Gastrocnemius medialis (tissue), 4 donors: ENCODE data around the gene AFF1. TPM values are rescaled to one million over a fixed set of nuclear protein-coding genes. Genes with fewer than 3 reads are reported as not detected.

ENCODE experiments used
- ATAC-seq, 2 donors: fragments of 150-250 bp; one replicate each; pipeline ENCODE4 v1.9.1; 2016
- DNase-seq, 2 donors: peaks; one replicate each; pipeline ENCODE4 v3.0.0-alpha.2; 2019
- H3K27ac ChIP-seq, 4 donors: fragments of 200-600 bp; sonication (generic); 1 replicate in 1 of 4; 2 replicates in 3 of 4; pipeline ENCODE4 v1.5.1; 2016 to 2018; ENCODE audit warnings: mild to moderate bottlenecking in 2 of 4, moderate library complexity in 1 of 4
- H3K27me3 ChIP-seq, 3 donors: fragments of 200-600 bp; sonication (generic) in 2 of 3; 1 replicate in 1 of 3; 2 replicates in 2 of 3; pipeline versions ENCODE4 v1.5.1 to v1.6.0; 2016 to 2019; ENCODE audit warnings: mild to moderate bottlenecking in 1 of 3, moderate library complexity in 1 of 3
- H3K36me3 ChIP-seq, 2 donors: fragments of 200-600 bp; sonication (generic) in 1 of 2; one replicate each; pipeline ENCODE4 v1.5.1; 2017 to 2018
- H3K4me1 ChIP-seq, 2 donors: fragments of 200-600 bp; sonication (generic) in 1 of 2; one replicate each; pipeline ENCODE4 v1.5.1; 2016 to 2017; ENCODE audit warnings: mild to moderate bottlenecking in 2 of 2
- H3K4me3 ChIP-seq, 4 donors: fragments of 200-600 bp; sonication (generic) in 3 of 4; 1 replicate in 1 of 4; 2 replicates in 3 of 4; pipeline ENCODE4 v1.5.1; 2016 to 2019; ENCODE audit warnings: mild to moderate bottlenecking in 2 of 4
- H3K9me3 ChIP-seq, 3 donors: fragments of 200-600 bp; sonication (generic) in 2 of 3; 1 replicate in 1 of 3; 2 replicates in 2 of 3; pipeline ENCODE4 v1.5.1; 2016 to 2019
- POLR2A ChIP-seq, 2 donors: fragments of 450-650 bp; IDR thresholded peaks; one replicate each; pipeline ENCODE4 v1.6.1; 2017; ENCODE audit warnings: antibody characterized with exemption in 2 of 2, mild to moderate bottlenecking in 2 of 2, moderate library complexity in 2 of 2
- in situ Hi-C, 4 donors: fragments of 200-750 bp; cut with MboI; loops; one replicate each; pipeline versions ENCODE4 v1.15.0 to v1.8.0; 2017; ENCODE audit warnings: low sequenced_read_pairs in 4 of 4
- intact Hi-C: fragments of 100-400 bp; cut with DNase I; formaldehyde crosslinking; loops from one replicate; pipeline ENCODE4 v1.15.1; 2023; ENCODE audit warnings: low total_unique reads
- total RNA-seq, 4 donors: library from RNA; depleted of rRNA; stranded (reverse); fragments of >200 nt; gene quantifications; one replicate each; pipeline versions ENCODE4 v1.1.0 to v1.2.3, GENCODE V29; 2016
- TF ChIP-seq, protein P1 (sequence below), 5 experiments: fragments of 450-650 bp in 3 of 5; fragments of 200-600 bp in 2 of 5; sonication (generic) in 2 of 5; IDR thresholded peaks in 4 of 5; conservative IDR thresholded peaks in 1 of 5; 1 replicate in 4 of 5; 2 replicates in 1 of 5; pipeline ENCODE4 v1.5.1; 2016 to 2019; ENCODE audit warnings: antibody characterized with exemption in 5 of 5, mild to moderate bottlenecking in 3 of 5, moderate library complexity in 3 of 5

AFF1 gene
- total RNA-seq, 4 donors from 2014 or later: 142 to 265 (median 197) TPM

DNA sequence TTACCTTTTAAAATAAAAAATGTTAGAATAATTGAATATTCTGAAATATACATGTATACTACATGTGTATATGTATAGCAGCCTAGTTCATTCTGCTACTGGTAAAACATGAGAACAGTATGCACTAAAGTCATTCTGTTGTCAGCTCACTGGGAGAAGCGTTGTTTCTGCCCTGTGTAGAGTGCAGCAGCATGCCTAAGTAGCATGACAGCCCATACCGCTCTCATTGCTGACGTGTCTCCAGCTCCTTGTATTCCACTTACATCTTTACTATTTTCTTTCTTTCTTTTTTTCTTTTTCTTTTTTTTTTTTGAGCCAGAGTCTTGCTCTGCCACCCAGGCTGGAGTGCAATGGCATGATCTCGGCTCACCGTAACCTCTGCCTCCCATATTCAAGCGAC is 194.9 kb downstream of the AFF1 start:
- ATAC-seq (no peak), DNase-seq (no peak)
- no peak for TF ChIP-seq POLR2A (IDR thresholded peaks at IDR 0.05)
- TF ChIP-seq, protein P1, sequence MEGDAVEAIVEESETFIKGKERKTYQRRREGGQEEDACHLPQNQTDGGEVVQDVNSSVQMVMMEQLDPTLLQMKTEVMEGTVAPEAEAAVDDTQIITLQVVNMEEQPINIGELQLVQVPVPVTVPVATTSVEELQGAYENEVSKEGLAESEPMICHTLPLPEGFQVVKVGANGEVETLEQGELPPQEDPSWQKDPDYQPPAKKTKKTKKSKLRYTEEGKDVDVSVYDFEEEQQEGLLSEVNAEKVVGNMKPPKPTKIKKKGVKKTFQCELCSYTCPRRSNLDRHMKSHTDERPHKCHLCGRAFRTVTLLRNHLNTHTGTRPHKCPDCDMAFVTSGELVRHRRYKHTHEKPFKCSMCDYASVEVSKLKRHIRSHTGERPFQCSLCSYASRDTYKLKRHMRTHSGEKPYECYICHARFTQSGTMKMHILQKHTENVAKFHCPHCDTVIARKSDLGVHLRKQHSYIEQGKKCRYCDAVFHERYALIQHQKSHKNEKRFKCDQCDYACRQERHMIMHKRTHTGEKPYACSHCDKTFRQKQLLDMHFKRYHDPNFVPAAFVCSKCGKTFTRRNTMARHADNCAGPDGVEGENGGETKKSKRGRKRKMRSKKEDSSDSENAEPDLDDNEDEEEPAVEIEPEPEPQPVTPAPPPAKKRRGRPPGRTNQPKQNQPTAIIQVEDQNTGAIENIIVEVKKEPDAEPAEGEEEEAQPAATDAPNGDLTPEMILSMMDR (IDR thresholded peaks at IDR 0.05 in 4 of 5, conservative IDR thresholded peaks at IDR 0.05 in 1 of 5): no peak
- intact Hi-C loops (no loop called here), in situ Hi-C loops (loop anchor here in 1 of 4 donors (25.0 kb wide), 1 partner anchor 333 kb away; no protein-coding TSS in a partner anchor)
- Histone ChIP-seq H3K4me1 (peaks cover 9 to 11% of the 10 kb centered on the region in 2 donors), H3K36me3 (peaks cover 8 to 91% of the 10 kb centered on the region in 2 donors), H3K27me3 (no peaks in the 10 kb centered on the region), H3K27ac (no peak overlapping the region), H3K9me3 (no peaks in the 10 kb centered on the region), H3K4me3 (no peak overlapping the region)

- Histone ChIP-seq H3K27me3 (no peaks in the 10 kb centered on the region), H3K27ac (peak overlapping the region; percentile 18 to 49 (median 28)), H3K36me3 (peaks cover 8 to 91% of the 10 kb centered on the region in 2 donors), H3K9me3 (no peaks in the 10 kb centered on the region), H3K4me3 (no peak overlapping the region), H3K4me1 (peaks cover 9 to 11% of the 10 kb centered on the region in 2 donors)
- DNase-seq: no peak
- in situ Hi-C loops: loop anchor here in 1 of 4 donors (25.0 kb wide), 1 partner anchor 331 kb away; no protein-coding TSS in a partner anchor
- TF ChIP-seq, protein P1 (IDR thresholded peaks at IDR 0.05 in 4 of 5, conservative IDR thresholded peaks at IDR 0.05 in 1 of 5): no peak
- no peak for TF ChIP-seq POLR2A (IDR thresholded peaks at IDR 0.05)
- ATAC-seq: no peak
- intact Hi-C loops: no loop called here
Observed at GRCh38 chr4:87130985-87131703, 196.3 kb downstream of the AFF1 start.

GRCh38 chr4:87132035-87132434 is 197.2 kb downstream of the AFF1 start:
- Histone ChIP-seq H3K36me3 (peaks cover 8 to 91% of the 10 kb centered on the region in 2 donors), H3K27me3 (no peaks in the 10 kb centered on the region), H3K4me3 (no peak overlapping the region), H3K4me1 (peaks cover 9 to 11% of the 10 kb centered on the region in 2 donors), H3K27ac (no peak overlapping the region), H3K9me3 (no peaks in the 10 kb centered on the region)
- no peak for DNase-seq
- intact Hi-C loops (no loop called here), in situ Hi-C loops (loop anchor here in 1 of 4 donors (25.0 kb wide), 1 partner anchor 330 kb away; no protein-coding TSS in a partner anchor)
- TF ChIP-seq POLR2A (IDR thresholded peaks at IDR 0.05): no peak
- TF ChIP-seq, protein P1 (IDR thresholded peaks at IDR 0.05 in 4 of 5, conservative IDR thresholded peaks at IDR 0.05 in 1 of 5): no peak
- ATAC-seq: no peak

DNA sequence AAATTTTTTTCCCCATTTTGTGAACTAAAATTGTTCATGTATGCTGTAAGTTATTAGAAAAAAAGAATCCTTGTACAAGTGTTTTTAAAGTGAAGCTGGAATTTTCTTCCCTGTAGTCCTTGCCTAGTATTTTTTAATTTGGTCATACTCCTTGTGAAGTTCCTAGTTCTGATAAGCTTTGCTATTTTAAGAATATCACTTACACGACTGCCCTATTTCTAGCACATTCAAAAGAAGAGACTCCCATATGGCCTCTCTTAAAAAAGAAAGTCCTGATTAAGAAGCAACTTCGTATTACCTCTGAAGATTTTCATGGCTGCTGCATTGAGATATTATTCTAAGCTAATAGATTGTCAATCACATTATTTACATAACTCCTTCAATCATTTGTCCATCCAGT is 198.4 kb downstream of the AFF1 start:
- Histone ChIP-seq H3K36me3 (peaks cover 8 to 90% of the 10 kb centered on the region in 2 donors), H3K27me3 (no peaks in the 10 kb centered on the region), H3K27ac (peak overlapping the region in 2 of 4 donors; percentile 24 to 55), H3K9me3 (no peaks in the 10 kb centered on the region), H3K4me1 (peaks cover 9 to 11% of the 10 kb centered on the region in 2 donors), H3K4me3 (no peak overlapping the region)
- no peak for DNase-seq
- in situ Hi-C loops: loop anchor here in 1 of 4 donors (25.0 kb wide), 1 partner anchor 329 kb away; no protein-coding TSS in a partner anchor
- ATAC-seq: peak in 1 of 2 donors; percentile 43
- TF ChIP-seq POLR2A (IDR thresholded peaks at IDR 0.05): no peak
- TF ChIP-seq, protein P1 (IDR thresholded peaks at IDR 0.05 in 4 of 5, conservative IDR thresholded peaks at IDR 0.05 in 1 of 5): no peak
- intact Hi-C loops: no loop called here
